Measurements from ENCODE around the gene NOC4L.

The NOC4L gene

GRCh38 chr12:132186208-132186856 is 42.1 kb downstream of the NOC4L start:
- DNase-seq (ENCODE audit: low read depth) = no peak
- TF ChIP-seq, protein P1, sequence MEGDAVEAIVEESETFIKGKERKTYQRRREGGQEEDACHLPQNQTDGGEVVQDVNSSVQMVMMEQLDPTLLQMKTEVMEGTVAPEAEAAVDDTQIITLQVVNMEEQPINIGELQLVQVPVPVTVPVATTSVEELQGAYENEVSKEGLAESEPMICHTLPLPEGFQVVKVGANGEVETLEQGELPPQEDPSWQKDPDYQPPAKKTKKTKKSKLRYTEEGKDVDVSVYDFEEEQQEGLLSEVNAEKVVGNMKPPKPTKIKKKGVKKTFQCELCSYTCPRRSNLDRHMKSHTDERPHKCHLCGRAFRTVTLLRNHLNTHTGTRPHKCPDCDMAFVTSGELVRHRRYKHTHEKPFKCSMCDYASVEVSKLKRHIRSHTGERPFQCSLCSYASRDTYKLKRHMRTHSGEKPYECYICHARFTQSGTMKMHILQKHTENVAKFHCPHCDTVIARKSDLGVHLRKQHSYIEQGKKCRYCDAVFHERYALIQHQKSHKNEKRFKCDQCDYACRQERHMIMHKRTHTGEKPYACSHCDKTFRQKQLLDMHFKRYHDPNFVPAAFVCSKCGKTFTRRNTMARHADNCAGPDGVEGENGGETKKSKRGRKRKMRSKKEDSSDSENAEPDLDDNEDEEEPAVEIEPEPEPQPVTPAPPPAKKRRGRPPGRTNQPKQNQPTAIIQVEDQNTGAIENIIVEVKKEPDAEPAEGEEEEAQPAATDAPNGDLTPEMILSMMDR (IDR thresholded peaks at IDR 0.05; ENCODE audit: insufficient read depth, low read depth, low read length, missing control alignments) = no peak

GRCh38 chr12:132186857-132187620 is 42.8 kb downstream of the NOC4L start:
- TF ChIP-seq, protein P1 (IDR thresholded peaks at IDR 0.05; ENCODE audit: insufficient read depth, low read depth, low read length, missing control alignments) = no peak
- no peak overlapping the region for H3K4me3 ChIP-seq (ENCODE audit: low read depth, low read length)
- no peak for DNase-seq (ENCODE audit: low read depth)

More at GRCh38 chr12:132186208-132186856, 42.1 kb downstream of the NOC4L start:
- no peak overlapping the region for H3K4me3 ChIP-seq (ENCODE audit: low read depth, low read length)

GRCh38 chr12:132187646-132188450 is 43.6 kb downstream of the NOC4L start:
- TF ChIP-seq, protein P1 (IDR thresholded peaks at IDR 0.05; ENCODE audit: insufficient read depth, low read depth, low read length, missing control alignments) = no peak
- DNase-seq (ENCODE audit: low read depth) = no peak
- no peak overlapping the region for H3K4me3 ChIP-seq (ENCODE audit: low read depth, low read length)

GRCh38 chr12:132188451-132188901 is 44.2 kb downstream of the NOC4L start:
- H3K4me3 ChIP-seq (ENCODE audit: low read depth, low read length) = no peak overlapping the region
- TF ChIP-seq, protein P1 (IDR thresholded peaks at IDR 0.05; ENCODE audit: insufficient read depth, low read depth, low read length, missing control alignments) = no peak
- DNase-seq (ENCODE audit: low read depth) = no peak

DNA sequence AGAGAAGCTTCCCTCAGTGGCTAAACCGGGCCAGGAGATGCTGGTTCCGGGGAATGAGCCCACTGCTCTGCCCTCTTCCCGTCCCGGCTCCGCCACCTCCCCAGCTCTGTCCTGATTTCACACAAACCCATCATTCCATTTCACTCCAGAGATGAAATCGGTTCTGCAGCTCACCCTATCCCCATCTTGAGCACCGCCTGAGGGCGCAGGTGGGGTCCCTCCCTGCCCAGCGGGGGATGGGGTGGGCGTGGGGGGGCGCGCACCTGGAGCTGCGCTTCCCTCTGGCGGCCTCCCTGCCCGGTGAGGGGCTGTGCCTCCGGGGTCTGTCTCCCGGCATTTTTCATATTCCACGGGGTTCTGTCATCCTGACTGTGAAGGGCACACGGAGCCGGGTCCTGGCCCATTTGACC is 44.7 kb downstream of the NOC4L start:
- TF ChIP-seq, protein P1 (IDR thresholded peaks at IDR 0.05; ENCODE audit: insufficient read depth, low read depth, low read length, missing control alignments) = no peak
- H3K4me3 ChIP-seq (ENCODE audit: low read depth, low read length) = peak overlapping the region; percentile 58

GRCh38 chr12:132189378-132190011 is 45.2 kb downstream of the NOC4L start:
- peak overlapping the region; percentile 58 for H3K4me3 ChIP-seq (ENCODE audit: low read depth, low read length)
- TF ChIP-seq, protein P1 (IDR thresholded peaks at IDR 0.05; ENCODE audit: insufficient read depth, low read depth, low read length, missing control alignments) = no peak
- DNase-seq (ENCODE audit: low read depth) = peak; percentile 92

More for the DNA sequence above, 44.7 kb downstream of the NOC4L start:
- DNase-seq (ENCODE audit: low read depth) = no peak
